ACC112 (cell line): Measurements from ENCODE around the gene PIK3R2.
A peak's percentile ranks its signal among the peaks of the same experiment; 100 is the strongest.

Experiments
- H2AFZ ChIP-seq: fragments of 200-600 bp; sonication (generic); one replicate; pipeline ENCODE4 v1.6.0; 2017; ENCODE audit warnings: antibody characterized with exemption, low read length; ENCODE audit not compliant: unreplicated experiment
- H3K27ac ChIP-seq: fragments of 200-600 bp; sonication (generic); 2 replicates; pipeline ENCODE4 v1.5.1; 2014; ENCODE audit warnings: low read depth, mild to moderate bottlenecking, antibody characterized with exemption, low read length, moderate library complexity
- H3K27me3 ChIP-seq: fragments of 200-600 bp; sonication (generic); 2 replicates; pipeline ENCODE4 v1.6.1; 2014; ENCODE audit warnings: mild to moderate bottlenecking, antibody characterized with exemption, low read length, moderate library complexity, mixed read lengths; ENCODE audit not compliant: insufficient read depth
- H3K36me3 ChIP-seq: fragments of 200-600 bp; sonication (generic); 2 replicates; pipeline ENCODE4 v1.6.1; 2016; ENCODE audit warnings: mild to moderate bottlenecking, antibody characterized with exemption, low read length, moderate library complexity, mixed read lengths; ENCODE audit not compliant: insufficient read depth
- H3K4me1 ChIP-seq: fragments of 200-600 bp; sonication (generic); one replicate; pipeline ENCODE4 v1.6.1; 2016; ENCODE audit warnings: low read length, mixed read lengths; ENCODE audit not compliant: insufficient read depth, unreplicated experiment, control insufficient read depth
- H3K4me3 ChIP-seq: fragments of 200-600 bp; sonication (generic); 2 replicates; pipeline ENCODE4 v1.5.1; 2014; ENCODE audit warnings: mild to moderate bottlenecking, low read depth, low read length
- H3K79me2 ChIP-seq: fragments of 200-600 bp; sonication (generic); one replicate; pipeline ENCODE4 v1.6.0; 2016; ENCODE audit warnings: low read length; ENCODE audit not compliant: control insufficient read depth, unreplicated experiment, insufficient read depth

PIK3R2 gene

DNA sequence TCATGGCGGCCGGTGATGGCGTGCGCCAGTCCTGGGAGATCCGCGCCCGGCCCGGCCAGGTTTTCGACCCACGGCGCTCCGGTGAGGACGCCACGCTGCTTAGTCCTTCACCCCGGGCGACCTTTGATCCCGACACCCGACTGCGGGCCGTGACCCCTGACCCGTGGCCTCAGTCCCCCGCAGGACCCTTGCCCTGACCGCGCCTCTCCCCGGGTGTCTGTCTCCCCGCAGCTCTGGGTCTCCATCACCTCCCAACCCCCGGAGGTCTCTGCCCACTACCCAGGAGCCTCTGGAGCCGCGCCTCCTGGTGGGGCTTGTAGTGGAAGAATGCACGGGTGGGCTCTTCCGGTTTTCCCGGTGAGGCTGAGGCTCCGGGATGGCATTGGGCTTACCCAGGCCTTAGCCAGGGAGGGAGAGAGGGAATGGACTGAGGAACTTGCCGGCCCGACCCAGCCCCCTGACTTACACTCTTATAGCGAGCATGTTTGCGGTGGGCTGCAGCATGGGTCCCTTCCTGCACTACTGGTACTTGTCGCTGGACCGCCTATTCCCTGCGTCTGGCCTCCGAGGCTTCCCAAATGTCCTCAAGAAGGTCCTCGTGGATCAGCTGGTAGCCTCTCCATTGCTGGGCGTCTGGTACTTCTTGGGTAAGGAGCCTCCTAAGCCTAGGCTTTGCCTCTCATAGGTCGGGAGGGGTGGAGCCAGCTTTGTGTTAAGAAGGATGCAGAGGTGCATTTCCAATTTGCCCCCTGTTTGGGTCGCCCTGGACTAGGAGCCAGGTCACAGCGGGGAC, 40.6 kb downstream of the PIK3R2 start:
- Histone ChIP-seq H3K36me3 (no peaks in the 10 kb centered on the region), H2AFZ (no peak overlapping the region), H3K27ac (peak overlapping the region; percentile 44; the same call in 1 of the 2 replicates), H3K4me3 (peak overlapping the region; percentile 85), H3K27me3 (no peaks in the 10 kb centered on the region), H3K4me1 (peaks cover 5% of the 10 kb centered on the region), H3K79me2 (peaks cover 5% of the 10 kb centered on the region)

DNA sequence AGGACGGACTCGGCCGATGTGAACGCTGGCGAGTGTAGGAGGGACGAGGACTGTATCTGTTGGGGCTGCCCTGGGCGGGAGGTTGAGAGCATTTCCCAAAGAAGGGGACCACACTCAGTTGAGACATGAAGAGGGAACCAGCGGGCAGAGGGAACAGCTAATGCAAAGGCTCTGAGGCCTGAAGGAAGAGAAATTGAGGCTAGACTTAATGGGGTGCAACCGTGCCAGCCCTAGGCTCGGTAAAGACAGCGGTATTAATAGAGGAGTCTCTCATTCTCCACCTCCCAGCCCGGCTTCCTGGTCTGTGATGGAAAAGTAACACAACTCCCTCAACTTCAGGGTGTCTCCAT, 41.2 kb downstream of the PIK3R2 start:
- H3K79me2 ChIP-seq: peaks cover 5% of the 10 kb centered on the region
- no peaks in the 10 kb centered on the region for H3K27me3 ChIP-seq
- H3K36me3 ChIP-seq: no peaks in the 10 kb centered on the region
- peaks cover 5% of the 10 kb centered on the region for H3K4me1 ChIP-seq
- H3K27ac ChIP-seq: no peak overlapping the region
- H2AFZ ChIP-seq: no peak overlapping the region
- H3K4me3 ChIP-seq: peak overlapping the region; percentile 85

DNA sequence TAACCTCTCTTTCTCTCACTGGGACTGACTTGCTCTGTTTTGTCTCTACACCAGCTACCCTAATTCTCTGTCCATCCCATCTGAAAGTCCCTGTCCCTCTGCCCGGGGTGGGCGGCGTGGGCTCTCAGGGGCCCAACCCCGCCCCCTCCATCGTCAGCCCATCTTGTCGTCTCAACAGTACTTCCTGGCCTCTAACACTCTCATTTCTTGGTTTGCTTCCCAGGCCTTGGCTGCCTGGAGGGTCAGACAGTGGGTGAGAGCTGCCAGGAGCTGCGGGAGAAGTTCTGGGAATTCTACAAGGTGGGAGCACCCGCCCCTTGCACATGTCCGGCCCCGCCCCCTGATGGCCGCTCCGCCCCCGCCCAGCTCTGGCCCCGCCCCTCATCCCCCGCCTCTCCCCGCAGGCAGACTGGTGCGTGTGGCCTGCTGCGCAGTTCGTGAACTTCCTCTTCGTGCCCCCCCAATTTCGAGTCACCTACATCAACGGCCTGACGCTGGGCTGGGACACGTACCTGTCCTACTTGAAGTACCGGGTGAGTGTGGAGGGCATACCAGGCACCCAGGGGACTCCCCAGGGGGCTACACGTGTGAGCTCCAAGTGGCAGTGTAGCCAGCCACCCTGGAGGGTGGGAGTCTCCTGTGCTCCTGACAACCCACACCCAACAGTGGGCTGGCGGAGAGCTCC, 41.7 kb downstream of the PIK3R2 start:
- H3K27ac ChIP-seq: no peak overlapping the region
- H3K79me2 ChIP-seq: peaks cover 5% of the 10 kb centered on the region
- H3K27me3 ChIP-seq: no peaks in the 10 kb centered on the region
- H3K36me3 ChIP-seq: no peaks in the 10 kb centered on the region
- H2AFZ ChIP-seq: no peak overlapping the region
- peaks cover 5% of the 10 kb centered on the region for H3K4me1 ChIP-seq
- peak overlapping the region; percentile 85 for H3K4me3 ChIP-seq

GRCh38 chr19:18196511-18196845, 43.5 kb downstream of the PIK3R2 start:
- Histone ChIP-seq H2AFZ (no peak overlapping the region), H3K4me3 (no peak overlapping the region), H3K27ac (no peak overlapping the region), H3K27me3 (no peaks in the 10 kb centered on the region), H3K79me2 (peaks cover 5% of the 10 kb centered on the region), H3K4me1 (peaks cover 5% of the 10 kb centered on the region), H3K36me3 (no peaks in the 10 kb centered on the region)

DNA sequence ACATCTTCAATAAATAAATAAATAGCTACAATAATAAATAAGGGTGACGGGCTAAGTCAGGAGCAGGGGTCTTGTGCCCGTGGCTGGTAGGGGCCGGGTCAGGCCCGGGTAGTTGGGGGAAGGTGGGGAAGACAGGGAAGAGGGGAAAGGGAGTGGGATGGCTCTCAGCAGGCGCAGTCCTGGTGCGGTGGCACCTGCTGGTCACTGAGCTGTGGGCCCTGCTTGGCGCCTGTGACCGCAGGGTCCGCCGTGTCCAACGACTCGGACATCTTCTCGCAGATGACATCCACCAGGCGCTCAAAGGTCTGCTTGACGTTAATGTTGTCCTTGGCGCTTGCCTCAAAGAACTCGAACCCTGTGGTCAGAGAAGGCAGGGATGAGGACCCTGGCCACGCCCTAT, 44.3 kb downstream of the PIK3R2 start:
- H3K4me3 ChIP-seq: no peak overlapping the region
- H2AFZ ChIP-seq: no peak overlapping the region
- H3K27me3 ChIP-seq: no peaks in the 10 kb centered on the region
- H3K4me1 ChIP-seq: peaks cover 5% of the 10 kb centered on the region
- H3K27ac ChIP-seq: no peak overlapping the region
- H3K79me2 ChIP-seq: peaks cover 5% of the 10 kb centered on the region
- H3K36me3 ChIP-seq: no peaks in the 10 kb centered on the region

DNA sequence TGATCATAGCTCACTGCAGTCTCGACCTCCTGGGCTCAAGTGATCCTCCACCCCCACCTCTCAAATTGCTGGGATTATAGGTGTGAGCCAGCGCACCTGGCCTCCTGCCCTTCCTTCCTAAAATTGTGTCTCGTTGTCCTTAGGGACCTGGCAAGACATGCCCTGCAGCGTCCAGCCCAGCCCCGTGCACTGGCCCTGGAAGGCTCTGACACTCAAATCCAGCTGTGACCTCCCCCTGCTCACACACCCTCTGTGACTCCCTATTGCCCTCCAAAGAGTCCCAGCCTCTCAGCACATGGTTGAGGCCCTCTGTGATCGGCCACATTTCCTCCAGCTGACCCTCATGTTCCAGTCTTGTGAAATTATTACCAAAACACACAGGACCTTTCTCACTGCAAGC, 45.0 kb downstream of the PIK3R2 start:
- Histone ChIP-seq H3K79me2 (peaks cover 5% of the 10 kb centered on the region), H2AFZ (no peak overlapping the region), H3K27ac (no peak overlapping the region), H3K4me3 (no peak overlapping the region), H3K4me1 (peaks cover 6% of the 10 kb centered on the region), H3K36me3 (no peaks in the 10 kb centered on the region), H3K27me3 (no peaks in the 10 kb centered on the region)

DNA sequence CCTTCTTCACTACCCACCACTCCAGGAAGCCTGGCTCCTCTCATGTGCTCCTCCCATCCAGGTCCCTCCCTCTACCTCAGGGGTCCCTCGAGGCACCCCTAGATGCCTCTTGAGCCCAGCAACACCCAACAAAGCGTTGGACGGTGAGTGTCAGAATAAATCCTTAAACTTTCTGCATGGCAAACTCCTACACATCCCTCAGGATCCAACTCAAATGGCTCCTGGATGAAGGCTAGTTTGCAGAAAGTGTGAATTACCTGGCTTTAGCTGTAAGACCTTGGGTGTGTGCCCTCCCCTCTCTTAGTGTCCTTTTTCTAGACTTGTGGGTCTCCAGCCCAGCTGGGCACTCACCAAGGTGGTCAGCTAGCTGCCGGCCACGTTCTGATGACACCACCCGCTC, 45.4 kb downstream of the PIK3R2 start:
- Histone ChIP-seq H3K27ac (no peak overlapping the region), H3K36me3 (no peaks in the 10 kb centered on the region), H3K4me1 (peaks cover 10% of the 10 kb centered on the region), H3K27me3 (no peaks in the 10 kb centered on the region), H2AFZ (no peak overlapping the region), H3K79me2 (peaks cover 5% of the 10 kb centered on the region), H3K4me3 (no peak overlapping the region)

- H2AFZ ChIP-seq: no peak overlapping the region
- no peaks in the 10 kb centered on the region for H3K27me3 ChIP-seq
- H3K27ac ChIP-seq: no peak overlapping the region
- H3K36me3 ChIP-seq: no peaks in the 10 kb centered on the region
- peaks cover 4% of the 10 kb centered on the region for H3K4me1 ChIP-seq
- no peaks in the 10 kb centered on the region for H3K79me2 ChIP-seq
- no peak overlapping the region for H3K4me3 ChIP-seq
These were observed 49.4 kb downstream of the PIK3R2 start for GRCh38 chr19:18202397-18202777.

GRCh38 chr19:18202778-18203407, 49.9 kb downstream of the PIK3R2 start:
- Histone ChIP-seq H3K36me3 (no peaks in the 10 kb centered on the region), H3K79me2 (no peaks in the 10 kb centered on the region), H2AFZ (no peak overlapping the region), H3K27me3 (no peaks in the 10 kb centered on the region), H3K27ac (no peak overlapping the region), H3K4me1 (peaks cover 4% of the 10 kb centered on the region), H3K4me3 (peak overlapping the region; percentile 80)

DNA sequence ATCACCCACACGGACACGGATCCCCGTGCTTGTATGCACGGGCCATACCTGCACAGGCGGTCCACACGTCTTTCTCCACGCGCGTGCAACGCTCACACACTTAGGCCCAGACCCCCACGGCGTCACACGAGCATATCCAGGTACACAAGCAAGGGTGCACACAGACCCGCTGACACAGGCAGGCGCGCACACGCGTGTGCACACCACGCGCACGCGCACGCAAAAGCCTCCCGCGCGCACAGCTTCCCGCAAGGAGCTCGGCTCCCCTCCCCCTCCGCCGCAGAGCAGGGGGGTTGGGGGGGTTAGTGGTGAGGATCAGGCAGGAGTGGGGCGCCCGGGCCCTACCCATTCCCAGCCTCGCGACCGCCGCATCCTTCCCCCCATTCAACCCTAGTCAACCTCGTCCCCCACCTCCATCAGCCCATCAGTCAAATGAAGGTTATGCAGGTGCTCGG, 50.5 kb downstream of the PIK3R2 start:
- H3K36me3 ChIP-seq: no peaks in the 10 kb centered on the region
- no peak overlapping the region for H2AFZ ChIP-seq
- no peaks in the 10 kb centered on the region for H3K79me2 ChIP-seq
- no peaks in the 10 kb centered on the region for H3K27me3 ChIP-seq
- peak overlapping the region; percentile 80 for H3K4me3 ChIP-seq
- peaks cover 4% of the 10 kb centered on the region for H3K4me1 ChIP-seq
- H3K27ac ChIP-seq: no peak overlapping the region
